GM23338 (cell line): Measurements from ENCODE around the gene ASGR2. TPM values are rescaled to one million over a fixed set of nuclear protein-coding genes. Genes with fewer than 3 reads are reported as not detected.

Experiments used
- ATAC-seq: fragments of 200-7000 bp; cut with Tn5 transposase; 3 replicates; pipeline ENCODE4 v1.9.1; 2020
- DNase-seq: peaks from one replicate; pipeline ENCODE4 v3.0.0-alpha.2; 2015; ENCODE audit warnings: low spot score
- H2AFZ ChIP-seq: fragments of 200-600 bp; sonication (generic); 2 replicates; pipeline ENCODE4 v1.8.0; 2016; ENCODE audit warnings: antibody characterized with exemption, mild to moderate bottlenecking, moderate library complexity
- H3F3A ChIP-seq: fragments of 200-600 bp; sonication (generic); replicated peaks from 2 replicates; pipeline ENCODE4 v1.8.0; 2017; ENCODE audit warnings: antibody characterized with exemption, mixed run types, low read depth
- H3K27ac ChIP-seq: fragments of 200-600 bp; sonication (generic); 2 replicates; pipeline ENCODE4 v1.6.1; 2016; ENCODE audit warnings: low read depth
- H3K27me3 ChIP-seq: fragments of 200-600 bp; sonication (generic); 2 replicates; pipeline ENCODE4 v1.8.0; 2016; ENCODE audit warnings: mild to moderate bottlenecking, mixed run types, moderate library complexity; ENCODE audit not compliant: insufficient read depth
- H3K36me3 ChIP-seq: fragments of 200-600 bp; sonication (generic); 2 replicates; pipeline ENCODE4 v1.8.0; 2016; ENCODE audit warnings: mild to moderate bottlenecking; ENCODE audit not compliant: insufficient read depth
- H3K4me1 ChIP-seq: fragments of 200-600 bp; sonication (generic); 2 replicates; pipeline ENCODE4 v1.8.0; 2016; ENCODE audit warnings: mild to moderate bottlenecking, moderate library complexity; ENCODE audit not compliant: insufficient read depth
- H3K4me2 ChIP-seq: fragments of 200-600 bp; sonication (generic); 2 replicates; pipeline ENCODE4 v1.7.1; 2017; ENCODE audit warnings: mixed run types
- H3K4me3 ChIP-seq: fragments of 200-600 bp; sonication (generic); 2 replicates; pipeline ENCODE4 v1.6.1; 2016; ENCODE audit warnings: mixed run types
- H3K79me2 ChIP-seq: fragments of 200-600 bp; sonication (generic); replicated peaks from 2 replicates; pipeline ENCODE4 v1.8.0; 2017; ENCODE audit warnings: mild to moderate bottlenecking; ENCODE audit not compliant: insufficient read depth
- H3K9me2 ChIP-seq: fragments of 200-600 bp; sonication (generic); 2 replicates; pipeline ENCODE4 v1.8.0; 2017; ENCODE audit not compliant: insufficient read depth
- H4K20me1 ChIP-seq: fragments of 200-600 bp; sonication (generic); replicated peaks from 2 replicates; pipeline ENCODE4 v1.8.0; 2017; ENCODE audit warnings: mild to moderate bottlenecking; ENCODE audit not compliant: insufficient read depth
- H3K27ac Mint-ChIP-seq: 2 replicates; pipeline ENCODE4 v1.8.0; 2020; ENCODE audit warnings: inconsistent platforms, mild to moderate bottlenecking, moderate library complexity, mixed read lengths
- H3K27me3 Mint-ChIP-seq: 3 replicates; pipeline ENCODE4 v1.8.0; 2022; ENCODE audit warnings: low read depth, mild to moderate bottlenecking, moderate library complexity, mixed read lengths, inconsistent platforms; ENCODE audit not compliant: insufficient read depth, poor library complexity
- H3K36me3 Mint-ChIP-seq: 3 replicates; pipeline ENCODE4 v1.8.0; 2021; ENCODE audit warnings: low read depth, mild to moderate bottlenecking, inconsistent platforms, moderate library complexity, mixed read lengths
- H3K4me1 Mint-ChIP-seq: 3 replicates; pipeline ENCODE4 v1.8.0; 2020; ENCODE audit warnings: mild to moderate bottlenecking, inconsistent platforms, mixed read lengths
- H3K4me3 Mint-ChIP-seq: 3 replicates; pipeline ENCODE4 v1.8.0; 2021; ENCODE audit warnings: moderate library complexity, mild to moderate bottlenecking, inconsistent platforms, mixed read lengths
- H3K9me3 Mint-ChIP-seq: 3 replicates; pipeline ENCODE4 v1.8.0; 2020; ENCODE audit warnings: moderate library complexity, mild to moderate bottlenecking, inconsistent platforms, mixed read lengths
- CTCF ChIP-seq, 2 experiments: fragments of 200-600 bp in 1 of 2; sonication (generic) in 1 of 2; conservative IDR thresholded peaks; 2 replicates each; pipeline versions ENCODE4 v1.5.1 to v1.6.1; 2016 to 2017; ENCODE audit warnings: antibody characterized with exemption in 2 of 2, low read depth in 2 of 2, mild to moderate bottlenecking in 2 of 2, moderate library complexity in 1 of 2
- ETS1 ChIP-seq: IDR thresholded peaks from 2 replicates; pipeline ENCODE4 v1.6.1; 2016; ENCODE audit warnings: antibody characterized with exemption
- EZH2 ChIP-seq: fragments of 200-600 bp; sonication (generic); IDR thresholded peaks from one replicate; pipeline ENCODE4 v1.8.0; 2017; ENCODE audit warnings: antibody characterized with exemption, mild to moderate bottlenecking, low read depth; ENCODE audit not compliant: unreplicated experiment
- POLR2AphosphoS5 ChIP-seq: IDR thresholded peaks from 2 replicates; pipeline ENCODE4 v1.6.1; 2016; ENCODE audit warnings: antibody characterized with exemption, low read depth
- REST ChIP-seq: IDR thresholded peaks from one replicate; pipeline ENCODE4 v1.6.1; 2018; ENCODE audit warnings: antibody characterized with exemption; ENCODE audit not compliant: unreplicated experiment
- STAT1 ChIP-seq: IDR thresholded peaks from one replicate; pipeline ENCODE4 v1.6.1; 2016; ENCODE audit warnings: antibody characterized with exemption; ENCODE audit not compliant: unreplicated experiment
- ZNF114 ChIP-seq: fragments of 250-450 bp; sonication (Bioruptor Pico); IDR thresholded peaks from 2 replicates; pipeline ENCODE4 v1.5.0; 2020; ENCODE audit warnings: mild to moderate bottlenecking, moderate library complexity
- ZNF331 ChIP-seq: fragments of 250-450 bp; sonication (Bioruptor Pico); IDR thresholded peaks from 2 replicates; pipeline ENCODE4 v1.5.0; 2020; ENCODE audit warnings: low read depth, mild to moderate bottlenecking, moderate library complexity
- ZNF462 ChIP-seq: fragments of 250-450 bp; sonication (Bioruptor Pico); IDR thresholded peaks from 2 replicates; pipeline ENCODE4 v1.5.0; 2020; ENCODE audit warnings: mild to moderate bottlenecking, moderate library complexity
- polyA plus RNA-seq: library from polyadenylated mRNA; unstranded; fragments of >200 nt; fragmentation: Nextera tagmentation; extraction: Ambion mirVana; gene quantifications from 2 replicates; pipeline ENCODE4 v1.2.1, GENCODE V29; 2016
- total RNA-seq: library from RNA; depleted of rRNA; stranded (reverse); fragments of >200 nt; shearing (Covaris generic); gene quantifications from 2 replicates; pipeline ENCODE4 v1.2.3, GENCODE V29; 2014

Gene ASGR2
- total and polyA plus RNA-seq, 2 experiments from 2014 or later, result 0.97 TPM; not detected in 1

GRCh38 chr17:7107795-7108559, 6.6 kb downstream of the ASGR2 start (continued):
- no peak for TF ChIP-seq ZNF331 (CRISPR knock-in tag)
- no peak for TF ChIP-seq STAT1
- TF ChIP-seq ETS1, result no peak
- TF ChIP-seq EZH2, result no peak

GRCh38 chr17:7107012-7107754, 7.4 kb downstream of the ASGR2 start:
- Mint-ChIP-seq H3K27ac (no peak overlapping the region; the same call in 1 of the 2 replicates), H3K9me3 (peaks cover 8% of the 10 kb centered on the region), H3K27me3 (peaks cover 6% of the 10 kb centered on the region), H3K4me1 (peaks cover 11% of the 10 kb centered on the region), H3K4me3 (no peak overlapping the region), H3K36me3 (0 out of 3 replicates have a peak, but pooled peaks cover 3% of the 10 kb centered on the region)
- Histone ChIP-seq H2AFZ (no peak overlapping the region), H3F3A (0 out of 2 replicates have a peak, but pooled peaks cover 7% of the 10 kb centered on the region), H3K4me3 (no peak overlapping the region), H3K79me2 (no peaks in the 10 kb centered on the region), H3K36me3 (no peaks in the 10 kb centered on the region), H3K9me2 (no peaks in the 10 kb centered on the region), H3K4me1 (no peaks in the 10 kb centered on the region; the same call in 1 of the 2 replicates), H3K27me3 (peaks cover 13% of the 10 kb centered on the region; the same call in 1 of the 2 replicates), H4K20me1 (no peaks in the 10 kb centered on the region; the same call in 1 of the 2 replicates), H3K27ac (no peak overlapping the region), H3K4me2 (no peak overlapping the region)
- ATAC-seq, result no peak; the same call in 2 of the 3 replicates
- no peak for DNase-seq
- TF ChIP-seq ZNF331 (CRISPR knock-in tag), result no peak
- TF ChIP-seq REST, result no peak
- TF ChIP-seq POLR2AphosphoS5, result no peak
- TF ChIP-seq ZNF114 (CRISPR knock-in tag), result no peak
- TF ChIP-seq ZNF462 (CRISPR knock-in tag), result no peak
- TF ChIP-seq CTCF (conservative IDR thresholded peaks at IDR 0.05; ENCODE audit: low read depth in 2 of 2), result no peak
- TF ChIP-seq STAT1, result no peak
